DMS53 treated with DMSO at 0.1 percent for 48 hours (cell line): ENCODE results near the gene KLHL42.

Experiments
- DNase-seq: peaks from one replicate; lab custom pipeline; 2025; ENCODE audit not compliant: unreplicated experiment; lab: John Stamatoyannopoulos, UW

The KLHL42 gene

DNA sequence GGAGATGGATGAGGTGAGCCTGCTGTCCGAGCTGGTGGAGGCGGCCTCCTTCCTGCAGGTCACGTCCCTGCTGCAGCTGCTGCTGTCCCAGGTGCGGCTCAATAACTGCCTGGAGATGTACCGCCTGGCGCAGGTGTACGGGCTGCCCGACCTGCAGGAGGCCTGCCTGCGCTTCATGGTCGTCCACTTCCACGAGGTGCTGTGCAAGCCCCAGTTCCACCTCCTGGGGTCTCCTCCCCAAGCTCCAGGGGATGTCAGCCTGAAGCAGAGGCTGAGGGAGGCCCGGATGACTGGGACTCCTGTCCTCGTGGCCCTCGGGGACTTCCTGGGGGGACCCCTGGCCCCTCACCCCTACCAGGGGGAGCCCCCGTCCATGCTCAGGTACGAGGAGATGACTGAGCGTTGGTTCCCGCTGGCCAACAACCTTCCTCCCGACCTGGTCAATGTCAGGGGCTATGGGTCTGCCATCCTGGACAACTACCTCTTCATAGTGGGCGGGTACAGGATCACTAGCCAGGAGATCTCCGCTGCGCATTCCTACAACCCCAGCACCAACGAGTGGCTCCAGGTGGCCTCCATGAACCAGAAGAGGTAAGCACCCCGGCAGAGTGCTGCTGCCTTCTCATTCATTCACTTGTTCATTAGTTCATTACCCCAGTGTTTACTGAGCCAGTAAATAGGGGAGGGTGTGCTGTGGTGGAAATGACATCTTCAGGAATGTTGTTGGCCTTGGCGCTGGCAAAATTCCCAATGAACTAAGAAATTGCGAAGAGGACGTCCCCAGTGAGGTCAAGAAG, 777 bp downstream of the KLHL42 start:
- DNase-seq: peak; percentile 85

GRCh38 chr12:27781680-27782079, 1.6 kb downstream of the KLHL42 start:
- DNase-seq: no peak

DNA sequence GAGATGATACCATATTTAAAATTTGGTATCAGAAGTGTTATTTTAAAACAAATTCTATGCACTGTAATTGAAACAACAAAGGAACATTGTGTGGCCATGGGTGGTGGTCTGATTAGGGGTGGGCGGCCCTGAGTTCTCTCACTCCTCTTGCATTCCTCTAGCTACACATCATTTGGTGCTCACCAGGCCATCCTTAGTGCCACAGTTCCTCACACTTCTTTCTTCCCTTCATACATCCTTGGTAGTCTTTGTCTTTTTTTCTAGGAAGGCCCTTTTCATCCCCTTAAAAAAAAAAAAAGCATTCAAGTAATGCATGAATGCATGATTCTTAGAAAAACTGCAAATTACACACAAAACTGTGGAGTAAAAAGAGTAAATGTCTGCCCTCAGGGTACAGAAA, 2.4 kb downstream of the KLHL42 start:
- DNase-seq: no peak

GRCh38 chr12:27785882-27786570, 6.0 kb downstream of the KLHL42 start:
- DNase-seq: peak; percentile 28

GRCh38 chr12:27787559-27787958, 7.5 kb downstream of the KLHL42 start:
- no peak for DNase-seq

GRCh38 chr12:27790179-27790578, 10.1 kb downstream of the KLHL42 start:
- DNase-seq: no peak

DNA sequence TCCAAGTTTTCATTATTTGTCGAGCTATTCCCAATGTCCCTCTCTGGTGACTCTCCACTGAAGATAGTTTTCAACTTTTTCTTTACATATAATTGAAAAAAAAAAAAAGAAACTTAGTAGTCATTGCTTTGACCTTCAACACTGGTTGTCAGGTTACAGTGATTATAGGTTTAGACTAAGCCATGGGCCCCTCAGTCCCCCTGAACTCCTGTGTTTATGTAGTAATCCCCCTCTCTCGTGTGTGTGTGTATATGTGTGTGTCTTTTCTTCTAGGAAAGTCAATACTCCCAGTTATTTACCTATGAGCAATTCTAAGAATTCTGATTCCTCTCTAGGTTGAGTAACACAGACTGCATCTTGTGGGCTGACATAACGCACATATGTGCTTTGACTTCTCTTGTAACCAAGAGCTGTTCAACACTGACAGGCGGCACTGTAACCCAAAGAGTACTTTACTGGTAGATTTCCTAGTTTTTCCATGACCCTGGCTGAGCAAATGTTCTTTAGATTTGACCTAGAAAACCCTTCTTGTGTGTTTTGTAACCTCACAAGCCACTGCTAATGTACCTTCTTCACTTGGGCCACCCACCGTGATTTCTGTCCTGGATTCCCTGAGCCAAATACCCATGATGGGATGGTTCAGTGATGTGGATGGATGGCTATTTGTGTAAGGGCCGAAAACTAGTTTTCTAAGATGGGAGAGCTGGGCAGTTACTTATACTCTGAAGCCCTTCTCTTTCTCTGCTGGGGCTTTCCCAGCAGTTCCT, 15.0 kb downstream of the KLHL42 start:
- DNase-seq: no peak

- DNase-seq: no peak
Measured at GRCh38 chr12:27796128-27796527, 16.1 kb downstream of the KLHL42 start.

- no peak for DNase-seq
Measured at GRCh38 chr12:27797301-27798025, 17.4 kb downstream of the KLHL42 start.

GRCh38 chr12:27800819-27801218, 20.8 kb downstream of the KLHL42 start:
- DNase-seq: no peak

DNA sequence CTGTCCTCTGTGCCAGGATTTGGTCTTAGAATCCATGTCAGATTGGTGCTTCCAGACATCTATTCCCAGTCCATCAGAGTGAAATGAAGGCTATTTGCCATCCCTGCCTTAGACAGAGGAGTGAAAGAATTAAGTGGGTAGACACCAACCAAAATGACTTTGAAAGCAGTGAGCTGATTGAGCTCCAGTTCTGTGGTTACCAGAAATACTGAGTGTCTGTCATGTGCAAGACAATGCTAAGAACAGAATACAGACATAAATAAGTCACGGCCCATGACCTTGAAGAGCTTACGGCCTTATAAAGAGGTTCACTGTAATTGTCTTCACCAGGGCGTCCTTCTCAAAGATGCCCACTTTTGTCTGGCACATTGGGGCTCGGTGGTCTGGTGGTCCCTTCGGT, 21.6 kb downstream of the KLHL42 start:
- no peak for DNase-seq

GRCh38 chr12:27802511-27802910, 22.5 kb downstream of the KLHL42 start:
- no peak for DNase-seq

DNA sequence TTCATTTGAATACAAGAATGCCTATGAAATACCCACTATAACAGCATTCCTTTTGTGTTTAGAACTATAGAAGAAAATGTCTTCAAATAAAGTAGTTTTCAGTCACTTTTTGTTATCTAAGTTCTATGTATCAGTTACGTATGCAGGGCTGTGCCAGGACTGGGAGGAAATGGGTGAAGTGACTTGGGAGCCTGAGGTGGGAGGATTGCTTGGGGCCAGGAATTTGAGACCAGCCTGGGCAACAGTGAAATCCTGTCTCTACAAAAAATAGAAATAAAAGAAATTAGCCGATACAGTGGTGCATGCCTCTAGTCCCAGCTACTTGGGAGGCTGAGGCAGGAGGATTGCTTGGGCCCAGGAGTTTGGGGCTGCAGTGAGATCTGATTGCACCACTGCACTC, 22.9 kb downstream of the KLHL42 start:
- no peak for DNase-seq

- no peak for DNase-seq
Measured at GRCh38 chr12:27805238-27805637, 25.2 kb downstream of the KLHL42 start.

GRCh38 chr12:27806259-27806658, 26.2 kb downstream of the KLHL42 start:
- DNase-seq: no peak

DNA sequence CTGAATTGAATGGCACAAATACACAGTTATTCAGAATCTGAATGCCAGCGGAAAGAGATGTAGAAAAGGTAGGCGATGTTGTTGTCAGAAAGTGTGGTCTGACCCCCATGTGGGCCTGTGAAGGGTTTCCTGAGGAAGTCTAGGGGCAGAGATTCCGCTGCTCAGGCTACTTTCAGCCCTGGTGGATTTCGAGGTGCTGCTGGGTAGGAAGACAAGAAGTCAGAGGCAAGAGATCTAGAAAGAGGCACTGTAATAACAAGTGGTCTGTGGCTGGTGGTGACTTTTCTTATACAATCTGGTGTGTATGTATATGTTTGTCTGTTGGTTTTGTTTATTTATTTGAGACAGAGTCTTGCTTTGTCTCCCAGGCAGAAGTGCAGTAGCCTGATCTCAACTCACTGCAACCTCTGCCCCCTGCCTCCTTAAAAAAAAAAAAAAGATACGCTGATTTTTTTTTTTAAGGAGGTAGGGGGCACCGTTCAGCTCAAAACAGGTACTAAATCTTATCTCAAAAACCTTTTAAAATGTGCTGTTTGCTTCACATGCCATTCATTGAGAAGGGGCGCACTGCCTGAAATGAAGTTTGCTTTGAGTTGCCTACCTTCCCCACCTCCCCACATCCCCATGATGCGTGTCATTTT, 27.1 kb downstream of the KLHL42 start:
- no peak for DNase-seq

DNA sequence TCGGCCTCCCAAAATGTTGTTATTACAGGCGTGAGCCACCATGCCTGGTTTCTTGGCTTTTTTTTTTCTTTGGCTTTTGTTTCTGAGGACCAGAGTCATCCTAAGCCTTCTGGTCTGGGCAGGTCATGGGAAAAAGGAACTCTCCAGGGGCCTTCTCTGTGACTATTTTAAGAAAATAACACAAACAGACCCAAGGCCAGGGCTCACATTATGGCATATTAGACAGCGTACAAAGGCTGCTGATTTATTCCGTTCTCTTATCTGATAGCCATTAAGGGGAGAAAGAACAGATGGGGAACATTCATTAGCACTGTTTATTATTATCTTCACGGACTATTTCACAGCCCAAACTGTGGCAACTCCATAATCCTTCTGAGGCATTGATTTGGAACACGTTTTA, 28.8 kb downstream of the KLHL42 start:
- no peak for DNase-seq

DNA sequence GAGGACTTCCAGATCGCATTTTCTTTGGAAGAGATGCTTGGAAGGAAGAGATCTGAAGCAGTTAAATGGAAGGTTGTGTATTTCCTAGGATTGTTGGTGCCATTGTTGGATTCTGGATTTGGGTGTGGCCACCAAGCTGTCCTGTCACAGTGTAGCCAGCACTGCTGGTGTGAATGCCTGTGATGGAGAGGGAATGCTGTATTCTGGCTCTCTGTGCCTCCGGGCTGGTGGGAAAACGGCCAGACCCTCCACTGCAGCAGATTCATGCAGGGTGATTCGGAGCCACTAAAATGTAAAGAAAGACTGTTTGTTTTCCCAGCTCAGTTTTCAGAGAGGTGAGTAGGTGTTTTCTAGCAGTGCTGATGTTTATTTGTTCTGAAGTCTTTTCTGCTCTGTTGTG, 30.7 kb downstream of the KLHL42 start:
- DNase-seq: no peak

DNA sequence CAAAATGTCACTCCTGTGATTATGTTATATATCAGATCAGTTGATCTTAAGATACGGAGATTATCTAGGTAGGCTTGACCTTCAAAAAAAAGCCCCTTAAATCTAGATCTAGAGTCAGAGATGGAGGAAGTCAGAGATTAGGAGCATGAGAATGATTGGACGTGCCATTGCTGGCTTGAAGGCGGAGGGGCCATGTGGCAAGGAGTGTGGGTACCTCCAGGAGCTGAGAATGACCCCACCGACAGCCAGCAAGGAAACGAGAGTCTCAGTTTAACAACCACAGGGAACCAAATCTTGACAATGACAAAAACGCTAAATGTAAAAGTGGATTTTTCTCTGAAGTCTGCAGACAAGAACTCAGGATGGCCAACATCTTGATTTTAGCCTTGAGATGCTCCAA, 32.5 kb downstream of the KLHL42 start:
- no peak for DNase-seq

- DNase-seq: no peak
Measured at GRCh38 chr12:27814411-27814810, 34.4 kb downstream of the KLHL42 start.
